HuH-7 (cell line): ENCODE measurements around the gene OGFOD3.
"Not testable (repeated sequence)": the region's sequence is repeated elsewhere in the genome, so short reads cannot be mapped to it uniquely, and the experiment has no call there.

ENCODE experiments used
- DNase-seq: peaks from one replicate; pipeline ENCODE4 v3.0.0; 2011; ENCODE audit warnings: low spot score

Gene OGFOD3

GRCh38 chr17:82386881-82387704, 31.3 kb downstream of the OGFOD3 start:
- no peak for DNase-seq

GRCh38 chr17:82386255-82386831, 32.0 kb downstream of the OGFOD3 start:
- DNase-seq: no peak

GRCh38 chr17:82385559-82386254, 32.7 kb downstream of the OGFOD3 start:
- DNase-seq: no peak

- DNase-seq: no peak
Measured at GRCh38 chr17:82384730-82385481, 33.5 kb downstream of the OGFOD3 start.

GRCh38 chr17:82384051-82384729, 34.2 kb downstream of the OGFOD3 start:
- DNase-seq: no peak

- DNase-seq: no peak
Measured at GRCh38 chr17:82383411-82383810, 35.0 kb downstream of the OGFOD3 start.

GRCh38 chr17:82382933-82383255, 35.5 kb downstream of the OGFOD3 start:
- no peak for DNase-seq

GRCh38 chr17:82382220-82382932, 36.0 kb downstream of the OGFOD3 start:
- DNase-seq: not testable (repeated sequence)

GRCh38 chr17:82381703-82382009, 36.7 kb downstream of the OGFOD3 start:
- DNase-seq: not testable (repeated sequence)

GRCh38 chr17:82380860-82381702, 37.3 kb downstream of the OGFOD3 start:
- no peak for DNase-seq

- DNase-seq: no peak
Measured at GRCh38 chr17:82378741-82379021, 39.7 kb downstream of the OGFOD3 start.

GRCh38 chr17:82377924-82378740, 40.3 kb downstream of the OGFOD3 start:
- DNase-seq: no peak

GRCh38 chr17:82377294-82377693, 41.1 kb downstream of the OGFOD3 start:
- not testable (repeated sequence) for DNase-seq

- DNase-seq: no peak
Measured at GRCh38 chr17:82376042-82376730, 42.2 kb downstream of the OGFOD3 start.

- DNase-seq: no peak
Measured at GRCh38 chr17:82375359-82376041, 42.9 kb downstream of the OGFOD3 start.

- DNase-seq: no peak
Measured at GRCh38 chr17:82374626-82375331, 43.6 kb downstream of the OGFOD3 start.

- DNase-seq: no peak
Measured at GRCh38 chr17:82373731-82374625, 44.4 kb downstream of the OGFOD3 start.
